Measurements from ENCODE around the gene SIGLEC15.

DNA sequence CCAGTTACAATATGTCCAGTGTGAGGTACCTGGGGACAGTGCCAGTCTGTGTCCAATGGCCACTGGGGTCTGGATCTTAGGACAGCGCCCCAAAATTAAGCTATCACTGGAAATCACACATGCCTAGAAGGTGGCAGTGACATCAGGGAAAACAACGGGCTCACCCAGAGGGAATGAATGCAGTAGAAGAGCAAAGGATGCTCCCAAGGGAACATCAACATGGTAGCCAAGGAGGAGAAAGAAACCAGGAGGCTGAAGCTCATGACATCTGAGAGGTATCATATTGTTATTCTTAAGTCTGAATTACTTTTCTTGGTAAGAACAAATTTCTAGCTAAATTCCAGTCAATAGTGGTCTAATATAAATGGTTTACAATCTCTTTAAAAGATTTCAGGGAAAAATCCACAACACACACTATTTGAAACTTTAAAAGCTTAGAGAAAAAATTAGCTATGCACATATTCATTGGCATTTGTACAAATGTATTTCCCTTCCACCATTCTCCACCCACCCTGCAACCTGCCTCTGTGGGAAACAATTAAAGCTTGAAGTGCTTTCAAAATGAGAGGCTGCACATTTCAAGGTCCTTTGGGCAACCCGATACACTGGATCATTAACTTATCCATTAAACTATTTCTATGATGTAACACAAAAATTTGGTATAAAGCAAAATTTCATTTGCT, 55.5 kb downstream of the SIGLEC15 start:
- TF ChIP-seq, protein P1, sequence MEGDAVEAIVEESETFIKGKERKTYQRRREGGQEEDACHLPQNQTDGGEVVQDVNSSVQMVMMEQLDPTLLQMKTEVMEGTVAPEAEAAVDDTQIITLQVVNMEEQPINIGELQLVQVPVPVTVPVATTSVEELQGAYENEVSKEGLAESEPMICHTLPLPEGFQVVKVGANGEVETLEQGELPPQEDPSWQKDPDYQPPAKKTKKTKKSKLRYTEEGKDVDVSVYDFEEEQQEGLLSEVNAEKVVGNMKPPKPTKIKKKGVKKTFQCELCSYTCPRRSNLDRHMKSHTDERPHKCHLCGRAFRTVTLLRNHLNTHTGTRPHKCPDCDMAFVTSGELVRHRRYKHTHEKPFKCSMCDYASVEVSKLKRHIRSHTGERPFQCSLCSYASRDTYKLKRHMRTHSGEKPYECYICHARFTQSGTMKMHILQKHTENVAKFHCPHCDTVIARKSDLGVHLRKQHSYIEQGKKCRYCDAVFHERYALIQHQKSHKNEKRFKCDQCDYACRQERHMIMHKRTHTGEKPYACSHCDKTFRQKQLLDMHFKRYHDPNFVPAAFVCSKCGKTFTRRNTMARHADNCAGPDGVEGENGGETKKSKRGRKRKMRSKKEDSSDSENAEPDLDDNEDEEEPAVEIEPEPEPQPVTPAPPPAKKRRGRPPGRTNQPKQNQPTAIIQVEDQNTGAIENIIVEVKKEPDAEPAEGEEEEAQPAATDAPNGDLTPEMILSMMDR (IDR thresholded peaks at IDR 0.05 in 2 of 3, conservative IDR thresholded peaks at IDR 0.05 in 1 of 3; ENCODE audit: borderline replicate concordance in 1 of 3, insufficient read depth in 1 of 3, low read depth in 2 of 3, low read length in 2 of 3), result no peak
- no peak for TF ChIP-seq SIN3A (IDR thresholded peaks at IDR 0.05; ENCODE audit: low read depth)
